HCT116 (cell line): ENCODE data around the gene KPNA5. TPM values are rescaled to one million over a fixed set of nuclear protein-coding genes. Genes with fewer than 3 reads are reported as not detected.
"Not testable (repeated sequence)": the region's sequence is repeated elsewhere in the genome, so short reads cannot be mapped to it uniquely, and the experiment has no call there.

Experiments used
- ATAC-seq: fragments of 200-7000 bp; cut with Tn5 transposase; 2 replicates; pipeline ENCODE4 v1.9.1; 2020; ENCODE audit warnings: mild to moderate bottlenecking, moderate library complexity
- BruUV-seq: library from RNA; stranded (reverse); fragments of 400-500 nt; replicated peaks from 2 replicates; lab custom pipeline; 2021; lab: Mats Ljungman, UMichigan
- CTCF ChIA-PET: fragments of 300-600 bp; sonication (Branson Sonifier 250); formaldehyde crosslinking; loops from one replicate; lab custom pipeline; 2021; ENCODE audit warnings: antibody characterized with exemption; lab: Charles Lee
- POLR2A ChIA-PET: fragments of 300-600, 350-600 bp; sonication (Branson Sonifier 250); formaldehyde crosslinking; loops from one replicate; lab custom pipeline; 2021; ENCODE audit warnings: antibody characterized with exemption; lab: Charles Lee
- RAD21 ChIA-PET, 2 experiments: fragments of 300-600 bp; sonication (Branson Sonifier 250); formaldehyde crosslinking; loops; one replicate each; lab custom pipeline; 2023; ENCODE audit warnings: low total read pairs in 2 of 2; ENCODE audit not compliant: uncharacterized antibody in 2 of 2, unreplicated experiment in 2 of 2, low non-redundant PET in 1 of 2; lab: Charles Lee
- DNase-seq: peaks from one replicate; pipeline ENCODE4 v3.0.0-alpha.2; 2010; ENCODE audit warnings: low read depth, low spot score
- H2AFZ ChIP-seq: fragments of 200-600 bp; shearing (Covaris generic), sonication (generic); 2 replicates; pipeline ENCODE4 v1.6.1; 2017; ENCODE audit warnings: low read depth, mixed run types, mixed read lengths, antibody characterized with exemption, low read length; ENCODE audit not compliant: poor library complexity, severe bottlenecking
- H3K27ac ChIP-seq: 2 replicates; pipeline ENCODE4 v1.5.1; 2012; ENCODE audit warnings: low read depth, low read length
- H3K27me3 ChIP-seq: fragments of 200-600 bp; sonication (generic); 2 replicates; pipeline ENCODE4 v1.6.1; 2016; ENCODE audit warnings: mixed run types, low read length, mixed read lengths; ENCODE audit not compliant: insufficient read depth
- H3K36me3 ChIP-seq, 2 experiments: fragments of 200-500 bp in 1 of 2; fragments of 200-600 bp in 1 of 2; sonication (Bioruptor generic) in 1 of 2; sonication (generic) in 1 of 2; 2 replicates each; pipeline versions ENCODE4 v1.5.1 to v1.6.1; 2014 to 2016; ENCODE audit warnings: low read length in 2 of 2, inconsistent platforms in 1 of 2, mixed read lengths in 1 of 2, mixed run types in 1 of 2; ENCODE audit not compliant: insufficient read depth in 2 of 2, control insufficient read depth in 1 of 2
- H3K4me1 ChIP-seq, 2 experiments: fragments of 200-600 bp in 1 of 2; sonication (generic) in 1 of 2; 2 replicates each; pipeline versions ENCODE4 v1.5.1 to v1.6.1; 2012 to 2017; ENCODE audit warnings: low read length in 2 of 2, inconsistent platforms in 1 of 2, mild to moderate bottlenecking in 1 of 2, mixed read lengths in 1 of 2, mixed run types in 1 of 2, moderate library complexity in 1 of 2; ENCODE audit not compliant: insufficient read depth in 2 of 2, control insufficient read depth in 1 of 2
- H3K4me2 ChIP-seq: fragments of 200-600 bp; sonication (generic); 2 replicates; pipeline ENCODE4 v1.6.1; 2017; ENCODE audit warnings: mixed run types, low read length, mixed read lengths
- H3K4me3 ChIP-seq, 2 experiments: fragments of 200-600 bp in 1 of 2; sonication (generic) in 1 of 2; replicated peaks in 1 of 2; 2 replicates each; pipeline ENCODE4 v1.5.1; 2011 to 2016; ENCODE audit warnings: low read length in 2 of 2, control low read depth in 1 of 2, low read depth in 1 of 2, mild to moderate bottlenecking in 1 of 2, mixed read lengths in 1 of 2, mixed run types in 1 of 2
- H3K79me2 ChIP-seq: fragments of 200-600 bp; sonication (generic); 2 replicates; pipeline ENCODE4 v1.6.1; 2017; ENCODE audit warnings: mild to moderate bottlenecking, mixed run types, low read length, moderate library complexity, mixed read lengths; ENCODE audit not compliant: insufficient read depth
- H3K9ac ChIP-seq: fragments of 200-600 bp; sonication (generic); 2 replicates; pipeline ENCODE4 v1.6.1; 2016; ENCODE audit warnings: low read length, mixed read lengths
- H3K9me2 ChIP-seq: fragments of 200-600 bp; sonication (generic), shearing (Covaris generic); 2 replicates; pipeline ENCODE4 v1.6.1; 2017; ENCODE audit warnings: mixed run types, mild to moderate bottlenecking, moderate library complexity; ENCODE audit not compliant: insufficient read depth
- H3K9me3 ChIP-seq, 2 experiments: fragments of 200-500 bp in 1 of 2; fragments of 200-600 bp in 1 of 2; sonication (Bioruptor generic) in 1 of 2; sonication (generic) in 1 of 2; 2 replicates each; pipeline ENCODE4 v1.6.1; 2014 to 2017; ENCODE audit warnings: low read length in 2 of 2, mixed read lengths in 2 of 2, inconsistent platforms in 1 of 2, low read depth in 1 of 2, mild to moderate bottlenecking in 1 of 2, mixed run types in 1 of 2, moderate library complexity in 1 of 2; ENCODE audit not compliant: control insufficient read depth in 1 of 2, insufficient read depth in 1 of 2
- H4K20me1 ChIP-seq: fragments of 200-600 bp; sonication (generic), shearing (Covaris generic); 2 replicates; pipeline ENCODE4 v1.6.1; 2017; ENCODE audit warnings: mixed run types, mild to moderate bottlenecking, moderate library complexity; ENCODE audit not compliant: insufficient read depth
- CBX3 ChIP-seq: IDR thresholded peaks from 2 replicates; pipeline ENCODE4 v1.6.1; 2012; ENCODE audit warnings: low read depth
- CEBPB ChIP-seq: IDR thresholded peaks from 2 replicates; pipeline ENCODE4 v1.6.1; 2012; ENCODE audit warnings: low read depth
- CTCF ChIP-seq, 3 experiments: fragments of 200-600 bp in 1 of 3; sonication (generic) in 1 of 3; IDR thresholded peaks in 2 of 3; conservative IDR thresholded peaks in 1 of 3; 2 replicates each; pipeline ENCODE4 v1.5.1; 2012 to 2017; ENCODE audit warnings: low read depth in 2 of 3, low read length in 2 of 3, antibody characterized with exemption in 1 of 3, borderline replicate concordance in 1 of 3, control low read depth in 1 of 3, mild to moderate bottlenecking in 1 of 3, mixed read lengths in 1 of 3, mixed run types in 1 of 3, moderate library complexity in 1 of 3; ENCODE audit not compliant: insufficient read depth in 1 of 3
- EGR1 ChIP-seq: IDR thresholded peaks from 2 replicates; pipeline ENCODE4 v1.6.1; 2012; ENCODE audit warnings: low read depth
- EZH2 ChIP-seq: fragments of 200-600 bp; sonication (generic); IDR thresholded peaks from 2 replicates; pipeline ENCODE4 v1.6.1; 2017; ENCODE audit warnings: antibody characterized with exemption, mixed run types
- EZH2phosphoT487 ChIP-seq: fragments of 200-600 bp; IDR thresholded peaks from 2 replicates; pipeline ENCODE4 v1.6.1; 2018; ENCODE audit warnings: antibody characterized with exemption, borderline replicate concordance
- FOSL1 ChIP-seq: IDR thresholded peaks from 2 replicates; pipeline ENCODE4 v1.6.1; 2012; ENCODE audit warnings: low read depth
- RAD21 ChIP-seq: IDR thresholded peaks from 2 replicates; pipeline ENCODE4 v1.6.1; 2012; ENCODE audit warnings: low read depth, mild to moderate bottlenecking
- SIN3A ChIP-seq: IDR thresholded peaks from 2 replicates; pipeline ENCODE4 v1.6.1; 2012; ENCODE audit warnings: low read depth
- SRF ChIP-seq: IDR thresholded peaks from 2 replicates; pipeline ENCODE4 v1.6.1; 2012; ENCODE audit warnings: low read depth
- YY1 ChIP-seq: IDR thresholded peaks from 2 replicates; pipeline ENCODE4 v1.6.1; 2011; ENCODE audit warnings: low read length, low read depth, moderate library complexity, mild to moderate bottlenecking; ENCODE audit not compliant: insufficient replicate concordance; ENCODE audit errors: extremely low read depth
- ZFX ChIP-seq: fragments of 450-650 bp; IDR thresholded peaks from 2 replicates; pipeline ENCODE4 v1.6.1; 2017
- intact Hi-C: fragments of 100-400 bp; cut with micrococcal nuclease; formaldehyde crosslinking; loops from 2 replicates; pipeline ENCODE4 v1.10.0; 2022
- total RNA-seq: library from RNA; stranded (reverse); gene quantifications from one replicate; pipeline ENCODE4 v1.2.1, GENCODE V29; 2021; ENCODE audit not compliant: unreplicated experiment
- TF ChIP-seq, protein P1 (sequence below): IDR thresholded peaks from 2 replicates; pipeline ENCODE4 v1.6.1; 2012

Gene KPNA5
- total RNA-seq, 1 experiment from 2014 or later = 9.8 TPM

DNA sequence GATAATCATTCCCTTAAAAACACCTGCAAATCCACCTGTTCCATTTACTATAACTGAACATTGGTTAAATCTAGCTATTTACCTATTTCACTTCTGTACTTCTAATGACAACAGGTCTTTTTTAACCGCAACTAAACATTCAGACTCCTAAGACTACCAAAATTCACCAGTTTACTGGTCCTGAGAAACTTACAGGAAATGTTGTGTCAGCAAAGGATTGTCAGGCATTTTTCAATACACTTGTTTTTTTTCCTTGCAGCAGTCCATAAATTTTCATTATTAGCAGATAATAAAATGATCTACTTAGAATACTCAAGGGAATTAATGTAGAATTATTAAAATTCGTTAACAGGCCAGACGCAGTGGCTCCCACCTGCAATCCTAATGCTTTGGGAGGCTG lies 17.7 kb upstream of the KPNA5 start:
- BruUV-seq = no TSS peak
- no peak overlapping the region for H3K4me3 ChIP-seq
- no peaks in the 10 kb centered on the region for H3K9me2 ChIP-seq
- TF ChIP-seq YY1 (no peak), EZH2phosphoT487 (no peak), CEBPB (no peak), EGR1 (no peak), SRF (no peak), ZFX (no peak), RAD21 (no peak), CTCF (IDR thresholded peaks at IDR 0.05 in 2 of 3, conservative IDR thresholded peaks at IDR 0.05 in 1 of 3; ENCODE audit: borderline replicate concordance in 1 of 3, insufficient read depth in 1 of 3, low read depth in 2 of 3, low read length in 2 of 3) (no peak), CBX3 (no peak), FOSL1 (no peak), SIN3A (no peak), EZH2 (no peak)
- TF ChIP-seq, protein P1, sequence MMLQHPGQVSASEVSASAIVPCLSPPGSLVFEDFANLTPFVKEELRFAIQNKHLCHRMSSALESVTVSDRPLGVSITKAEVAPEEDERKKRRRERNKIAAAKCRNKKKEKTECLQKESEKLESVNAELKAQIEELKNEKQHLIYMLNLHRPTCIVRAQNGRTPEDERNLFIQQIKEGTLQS = no peak
- H3K36me3 ChIP-seq = peaks cover 0 to 2% of the 10 kb centered on the region in 2 experiments; a peak in 1 of 4 replicates
- POLR2A ChIA-PET = no interaction called here
- H3K27ac ChIP-seq = no peak overlapping the region
- H3K79me2 ChIP-seq = peaks cover 96% of the 10 kb centered on the region
- intact Hi-C loops = no loop called here
- H3K9me3 ChIP-seq = no peaks in the 10 kb centered on the region
- H4K20me1 ChIP-seq = no peaks in the 10 kb centered on the region
- no peak overlapping the region for H2AFZ ChIP-seq
- ATAC-seq = no peak
- CTCF ChIA-PET = no interaction called here
- H3K4me1 ChIP-seq = peaks cover 0 to 4% of the 10 kb centered on the region in 2 experiments; a peak in 2 of 4 replicates
- no peak for DNase-seq
- RAD21 ChIA-PET = no interaction called here
- H3K4me2 ChIP-seq = no peak overlapping the region
- H3K27me3 ChIP-seq = no peaks in the 10 kb centered on the region
- H3K9ac ChIP-seq = no peak overlapping the region

DNA sequence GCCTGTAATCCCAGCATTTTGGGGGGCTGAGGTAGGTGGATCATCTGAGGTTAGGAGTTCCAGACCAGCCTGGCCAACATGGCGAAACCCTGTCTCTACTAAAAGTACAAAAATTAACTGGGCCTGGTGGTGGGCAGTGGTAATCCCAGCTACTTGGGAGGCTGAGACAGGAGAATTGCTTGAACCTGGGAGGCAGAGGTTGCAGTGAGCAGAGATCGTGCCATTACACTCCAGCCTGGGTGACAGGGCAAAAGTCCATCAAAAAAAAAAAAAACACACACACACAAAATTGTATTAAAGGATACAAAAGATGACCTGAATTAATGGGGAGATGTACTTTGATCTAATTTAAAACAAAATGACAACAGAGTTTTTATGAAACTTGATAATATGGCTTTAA lies 16.8 kb upstream of the KPNA5 start:
- H3K9me3 ChIP-seq, H3K27ac ChIP-seq, intact Hi-C loops, H3K4me1 ChIP-seq, ATAC-seq, H2AFZ ChIP-seq, H3K9me2 ChIP-seq, H3K9ac ChIP-seq, DNase-seq, POLR2A ChIA-PET, H3K36me3 ChIP-seq, RAD21 ChIA-PET, H3K27me3 ChIP-seq, H4K20me1 ChIP-seq, H3K4me3 ChIP-seq, BruUV-seq, H3K4me2 ChIP-seq: not testable (repeated sequence)
- H3K79me2 ChIP-seq = peaks cover 93% of the 10 kb centered on the region
- CTCF ChIA-PET = interaction anchor here (2.1 kb wide), 1 partner anchor 395 kb away, joined by 5 read pairs; no protein-coding TSS in a partner anchor
